H1 (cell line): ENCODE results near the gene DUS1L. TPM values are rescaled to one million over a fixed set of nuclear protein-coding genes. Genes with fewer than 3 reads are reported as not detected.

ENCODE experiments used
- E2F6 ChIP-seq: IDR thresholded peaks from 2 replicates; pipeline ENCODE4 v1.6.1; 2012; ENCODE audit warnings: inconsistent platforms
- JUN ChIP-seq: IDR thresholded peaks from 2 replicates; pipeline ENCODE4 v1.6.1; 2011; ENCODE audit warnings: low read depth, mild to moderate bottlenecking, improper control_type of control experiment, low read length
- KDM1A ChIP-seq: fragments of 200-600, 300-600 bp; sonication (generic); IDR thresholded peaks from 2 replicates; pipeline ENCODE4 v1.7.1; 2016; ENCODE audit warnings: mild to moderate bottlenecking, low read length, borderline replicate concordance
- PHF8 ChIP-seq: fragments of 200-600 bp; sonication (generic); conservative IDR thresholded peaks from 2 replicates; pipeline ENCODE4 v1.7.1; 2012; ENCODE audit warnings: low read depth, mild to moderate bottlenecking, inconsistent platforms, low read length, moderate library complexity
- SRF ChIP-seq: IDR thresholded peaks from 2 replicates; pipeline ENCODE4 v1.6.1; 2011; ENCODE audit warnings: mild to moderate bottlenecking, low read depth, low read length, moderate library complexity
- SUZ12 ChIP-seq: fragments of 200-600 bp; sonication (generic); IDR thresholded peaks from 2 replicates; pipeline ENCODE4 v1.6.1; 2012; ENCODE audit warnings: mild to moderate bottlenecking, inconsistent platforms, low read length, moderate library complexity, mixed read lengths
- polyA plus RNA-seq, 7 experiments: library from polyadenylated mRNA; depleted of rRNA in 3 of 7; stranded (reverse) in 5 of 7; unstranded in 2 of 7; fragments of >200 nt in 5 of 7; fragments of 200-250 nt in 2 of 7; gene quantifications; 1 replicate in 5 of 7; 2 replicates in 1 of 7; 4 replicates in 1 of 7; pipeline versions ENCODE4 v1.2.1 to v1.2.3, GENCODE V29; 2011 to 2013; ENCODE audit warnings: missing spikeins in 2 of 7, mixed read lengths in 2 of 7
- total RNA-seq: library from RNA; stranded (reverse); fragmentation: NEBNext Ultra II Directional; extraction: Animal tissue kit (Norgen Biotek cat#: 25700); gene quantifications from 2 replicates; pipeline ENCODE4 v1.2.1, GENCODE V29; 2021

DUS1L gene
- total and polyA plus RNA-seq, 2 of the 8 experiments (the other 6 are each of a cell fraction or from before 2014, with no cell fraction given), result 34.5 to 69.1 TPM

- TF ChIP-seq E2F6 (no peak), KDM1A (no peak), SUZ12 (no peak), SRF (no peak), PHF8 (no peak), JUN (no peak)
- TF ChIP-seq, all 59 proteins: peak for 0
Measured at GRCh38 chr17:82049521-82049971, 16.1 kb downstream of the DUS1L start (continued).
